ENCODE results near the gene VRTN. TPM values are rescaled to one million over a fixed set of nuclear protein-coding genes. Genes with fewer than 3 reads are reported as not detected.

The VRTN gene
- total RNA-seq, 1 experiment from 2014 or later: 104 TPM

DNA sequence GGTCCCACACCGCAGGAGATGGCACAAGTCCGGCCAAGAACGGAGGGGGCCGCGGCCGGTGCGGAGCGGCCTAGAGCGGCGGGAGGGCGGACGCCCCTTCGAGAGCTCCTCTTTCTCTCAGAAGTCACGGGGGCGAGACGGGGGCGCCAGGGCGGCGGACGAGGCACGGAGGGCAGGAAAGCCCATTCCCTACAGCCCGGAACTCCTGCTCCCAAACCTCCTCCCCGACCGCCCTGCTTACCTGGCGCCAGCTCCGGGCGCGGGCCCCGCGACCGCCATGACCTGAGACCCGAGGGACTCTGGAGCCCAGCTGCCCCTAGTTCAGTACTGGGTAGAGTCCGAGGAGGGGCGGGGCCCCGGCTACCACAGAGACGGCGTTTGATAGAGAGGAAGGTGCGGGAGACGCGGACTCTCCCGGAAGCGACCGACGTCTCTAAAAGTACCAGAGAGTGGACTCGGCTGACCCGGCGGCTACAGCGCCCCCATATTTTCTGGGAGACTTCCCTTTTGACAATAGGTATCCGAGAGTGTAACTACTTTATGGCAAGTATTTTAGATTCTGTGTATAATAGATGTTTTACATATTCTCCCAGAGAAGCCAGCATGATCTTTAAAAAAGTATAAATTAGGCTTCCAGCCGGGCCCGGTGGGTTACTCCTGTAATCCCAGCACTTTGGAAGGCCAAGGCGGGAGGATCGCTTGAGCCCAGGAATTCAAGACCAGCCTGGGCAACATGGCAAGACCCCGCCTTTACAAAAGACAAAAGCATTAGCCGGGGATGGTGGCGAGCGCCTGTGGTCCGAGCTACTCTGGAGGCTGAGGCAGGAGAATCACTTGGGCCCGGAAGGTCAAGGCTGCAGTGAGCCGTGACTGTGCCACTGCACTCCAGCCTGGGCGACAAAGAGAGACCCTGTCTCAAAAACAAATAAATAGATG, 45.4 kb upstream of the VRTN start, which contains the start of gene ABCD4:
Gene ABCD4, minus strand, starts transcription at position 301 of the 936 bp plus-strand sequence. Its CDS starts 22 bp downstream, at position 279.
- Mint-ChIP-seq H3K36me3 (ENCODE audit: insufficient read depth in 1 of 3, low read depth in 3 of 3) (peaks cover 13 to 27% (median 26%) of the 10 kb centered on the region in 3 experiments), H3K9me3 (no peaks in the 10 kb centered on the region; a peak in 1 of 5 replicates), H3K27me3 (ENCODE audit: low read depth) (no peaks in the 10 kb centered on the region), H3K4me1 (peaks cover 16 to 17% of the 10 kb centered on the region in 2 experiments), H3K27ac (peak within 1 kb of the TSS; percentile 93 to 97 (median 95)), H3K4me3 (peak within 1 kb of the TSS; percentile 89 to 95)
- H4K20me1 ChIP-seq (ENCODE audit: control insufficient read depth, insufficient read depth, insufficient read length): no peaks in the 10 kb centered on the region
- H3K4me1 ChIP-seq (ENCODE audit: insufficient read depth, low read length): no peaks in the 10 kb centered on the region
- no peaks in the 10 kb centered on the region for H3K79me1 ChIP-seq (ENCODE audit: insufficient read depth, low read depth, low read length, poor library complexity, severe bottlenecking)
- H2BK120ac ChIP-seq (ENCODE audit: low read depth, low read length, poor library complexity, severe bottlenecking): no peak within 1 kb of the TSS
- no peak within 1 kb of the TSS for H2BK20ac ChIP-seq (ENCODE audit: low read depth, low read length, poor library complexity, severe bottlenecking)
- peak within 1 kb of the TSS; percentile 80 for H3K4me2 ChIP-seq (ENCODE audit: insufficient read depth, insufficient read length, low read length)
- no peak within 1 kb of the TSS for H2BK5ac ChIP-seq (ENCODE audit: insufficient read length, low read length)
- no peak within 1 kb of the TSS for H3K4ac ChIP-seq (ENCODE audit: low read depth, low read length)
- H3K27me3 ChIP-seq (ENCODE audit: insufficient read depth, low read length): no peaks in the 10 kb centered on the region; the same call in 1 of the 2 replicates
- H4K8ac ChIP-seq (replicated peaks; ENCODE audit: insufficient read length, low read depth, low read length): no peak within 1 kb of the TSS
- H3K14ac ChIP-seq (ENCODE audit: insufficient read depth, low read length): peak within 1 kb of the TSS; percentile 95
- H3K18ac ChIP-seq (ENCODE audit: insufficient read length, low read depth, low read length): no peak within 1 kb of the TSS
- H3K23ac ChIP-seq (ENCODE audit: insufficient read length, low read depth, low read length): no peak within 1 kb of the TSS
- H4K91ac ChIP-seq (ENCODE audit: insufficient read length, low read depth, low read length): no peak within 1 kb of the TSS
- peak within 1 kb of the TSS; percentile 86 for H3K9ac ChIP-seq (ENCODE audit: extremely low read depth, insufficient read length, low read length)
- no peak within 1 kb of the TSS for H3K27ac ChIP-seq (ENCODE audit: insufficient read length, low read depth, low read length)
- H2BK15ac ChIP-seq (ENCODE audit: low read depth, low read length): no peak within 1 kb of the TSS
- peaks cover 6% of the 10 kb centered on the region for H3K23me2 ChIP-seq (ENCODE audit: insufficient read length, low read depth, low read length, poor library complexity, severe bottlenecking)
- H3K79me2 ChIP-seq (ENCODE audit: insufficient read depth, low read length): peaks cover 13% of the 10 kb centered on the region; the same call in 1 of the 2 replicates
- H3K9me3 ChIP-seq (ENCODE audit: control insufficient read depth, low read depth, low read length): no peaks in the 10 kb centered on the region
- no peak within 1 kb of the TSS for H3K56ac ChIP-seq (ENCODE audit: insufficient read length, low read depth, low read length)
- TF ChIP-seq CTCF (conservative IDR thresholded peaks at IDR 0.05): peak; percentile 81
- H2AK5ac ChIP-seq (ENCODE audit: insufficient read length, low read length): no peak within 1 kb of the TSS
- no CpG with 5 or more reads among the region's 61 CpGs for WGBS (ENCODE audit: extremely low coverage, insufficient read length, low lambda C conversion rate)
- no peak within 1 kb of the TSS for H2BK12ac ChIP-seq (ENCODE audit: insufficient read length, low read depth, low read length)
- peak; percentile 98 for DNase-seq
- H2AFZ ChIP-seq (ENCODE audit: low read length): no peak within 1 kb of the TSS
- H3T11ph ChIP-seq (ENCODE audit: low read length): no peak within 1 kb of the TSS
- H4K5ac ChIP-seq (ENCODE audit: insufficient read length, low read depth, low read length): no peak within 1 kb of the TSS
